ENCODE data around the gene POLN.
"Not testable (repeated sequence)": the region's sequence is repeated elsewhere in the genome, so short reads cannot be mapped to it uniquely, and the experiment has no call there.

Gene POLN

GRCh38 chr4:2051086-2051485, 190.8 kb downstream of the POLN start:
- DNase-seq: no peak

DNA sequence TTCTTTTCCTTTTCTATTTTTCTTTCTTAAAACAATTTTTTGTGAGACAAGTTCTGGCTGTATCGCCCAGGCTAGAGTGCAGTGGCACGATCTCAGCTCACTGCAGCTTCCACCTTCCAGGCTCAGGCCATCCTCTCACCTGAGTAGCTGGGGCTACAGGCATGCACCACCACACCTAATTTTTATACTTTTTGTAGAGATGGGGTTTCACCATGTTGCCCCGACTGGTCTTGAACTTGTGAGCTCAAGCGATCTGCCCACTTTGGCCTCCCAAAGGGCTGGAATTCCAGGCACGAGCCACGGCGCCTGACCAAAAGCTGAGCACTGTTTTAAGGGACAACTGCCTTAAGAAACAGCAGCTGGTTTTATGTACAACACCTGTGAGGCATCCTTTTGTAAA, 192.1 kb downstream of the POLN start:
- no peak for DNase-seq

- DNase-seq: no peak
These were observed 192.5 kb downstream of the POLN start for GRCh38 chr4:2049381-2049780.

- DNase-seq: no peak
These were observed 193.1 kb downstream of the POLN start for GRCh38 chr4:2048831-2049230.

DNA sequence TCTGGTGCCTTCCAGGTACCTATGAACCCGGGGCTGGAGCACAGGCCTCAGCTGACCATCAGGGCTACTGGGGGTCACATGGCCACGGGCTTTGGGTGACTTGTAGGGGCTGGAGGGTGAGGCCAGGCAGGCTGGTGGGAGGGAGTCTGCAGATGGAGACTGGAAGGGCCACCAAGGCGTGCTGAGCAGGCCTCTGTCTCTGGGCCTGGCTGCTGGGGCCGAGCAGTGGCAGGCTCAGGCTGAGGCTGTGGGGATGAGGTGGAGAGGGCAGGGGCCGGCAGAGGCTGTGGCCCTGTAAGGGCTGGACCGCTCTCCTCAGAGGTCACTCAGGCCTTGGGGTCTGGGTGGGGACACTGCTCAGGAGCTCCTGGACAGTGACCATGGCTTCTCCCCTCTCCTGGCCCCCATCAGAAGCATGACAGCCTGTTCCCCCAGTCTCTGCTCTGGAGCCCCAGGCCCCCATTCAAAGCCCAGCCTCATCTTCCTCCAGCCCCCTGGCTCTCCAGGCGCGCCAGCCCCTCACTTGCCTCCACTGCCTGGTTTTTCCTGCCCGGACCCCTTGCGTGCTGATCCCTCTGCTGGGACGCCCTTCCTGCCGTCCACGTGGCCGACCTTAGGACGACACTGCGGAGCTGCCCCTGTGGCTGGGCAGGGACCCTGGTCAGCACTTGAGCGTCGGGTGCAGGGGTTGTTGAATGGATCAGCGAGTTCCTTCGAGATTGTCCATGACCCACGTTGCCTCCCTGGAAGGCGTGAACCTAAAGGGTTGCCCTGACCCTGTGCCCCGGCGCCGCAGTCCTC, 193.9 kb downstream of the POLN start:
- DNase-seq: no peak

- DNase-seq: no peak
These were observed 194.8 kb downstream of the POLN start for GRCh38 chr4:2047031-2047660.

DNA sequence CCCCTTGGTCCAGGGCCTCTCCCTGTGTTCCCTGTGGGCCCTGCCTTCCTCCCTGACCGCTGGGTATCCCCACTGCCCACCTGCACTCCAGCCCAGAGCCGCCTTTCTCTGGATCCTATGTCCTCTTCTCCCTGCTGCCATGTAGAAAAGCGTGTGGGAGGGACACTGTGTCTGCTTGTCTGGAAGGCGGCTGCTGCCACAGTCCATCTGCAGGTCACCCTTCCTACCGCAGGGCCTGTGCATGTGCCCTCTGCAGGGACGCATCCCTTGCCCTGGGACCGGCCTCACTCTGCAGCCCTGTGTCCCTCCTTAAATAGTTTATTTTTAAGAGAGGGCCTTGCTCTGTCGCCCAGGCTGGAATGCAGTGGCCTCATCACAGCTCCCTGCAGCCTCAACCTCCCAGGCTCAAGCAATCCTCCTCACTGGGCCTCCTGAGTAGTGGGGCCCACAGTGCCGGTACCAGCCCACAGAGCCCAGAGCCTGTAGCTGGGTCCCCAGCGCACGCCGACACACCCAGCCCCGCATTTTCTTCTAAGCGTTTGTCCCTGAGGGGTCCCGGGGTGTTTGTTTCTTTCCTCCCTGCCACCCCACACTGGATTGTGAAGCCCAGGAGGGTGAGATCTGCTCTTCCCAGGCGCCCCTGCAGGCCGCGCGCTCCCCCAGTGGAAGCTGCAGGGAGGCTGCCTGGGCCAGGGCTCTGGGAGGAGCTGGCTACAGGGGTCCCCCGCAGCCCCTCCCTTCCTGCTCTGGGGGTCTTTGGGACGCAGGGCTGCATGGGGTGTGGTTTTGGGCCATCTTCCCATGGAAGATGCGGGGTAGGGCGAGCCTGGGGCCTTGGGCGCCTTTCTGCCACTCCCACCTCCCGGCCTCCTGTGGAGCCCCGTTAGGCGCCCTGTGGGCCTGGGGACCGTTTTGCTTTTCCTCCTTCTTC, 195.6 kb downstream of the POLN start:
- DNase-seq: no peak

GRCh38 chr4:2045518-2045951, 196.4 kb downstream of the POLN start:
- no peak for DNase-seq

DNA sequence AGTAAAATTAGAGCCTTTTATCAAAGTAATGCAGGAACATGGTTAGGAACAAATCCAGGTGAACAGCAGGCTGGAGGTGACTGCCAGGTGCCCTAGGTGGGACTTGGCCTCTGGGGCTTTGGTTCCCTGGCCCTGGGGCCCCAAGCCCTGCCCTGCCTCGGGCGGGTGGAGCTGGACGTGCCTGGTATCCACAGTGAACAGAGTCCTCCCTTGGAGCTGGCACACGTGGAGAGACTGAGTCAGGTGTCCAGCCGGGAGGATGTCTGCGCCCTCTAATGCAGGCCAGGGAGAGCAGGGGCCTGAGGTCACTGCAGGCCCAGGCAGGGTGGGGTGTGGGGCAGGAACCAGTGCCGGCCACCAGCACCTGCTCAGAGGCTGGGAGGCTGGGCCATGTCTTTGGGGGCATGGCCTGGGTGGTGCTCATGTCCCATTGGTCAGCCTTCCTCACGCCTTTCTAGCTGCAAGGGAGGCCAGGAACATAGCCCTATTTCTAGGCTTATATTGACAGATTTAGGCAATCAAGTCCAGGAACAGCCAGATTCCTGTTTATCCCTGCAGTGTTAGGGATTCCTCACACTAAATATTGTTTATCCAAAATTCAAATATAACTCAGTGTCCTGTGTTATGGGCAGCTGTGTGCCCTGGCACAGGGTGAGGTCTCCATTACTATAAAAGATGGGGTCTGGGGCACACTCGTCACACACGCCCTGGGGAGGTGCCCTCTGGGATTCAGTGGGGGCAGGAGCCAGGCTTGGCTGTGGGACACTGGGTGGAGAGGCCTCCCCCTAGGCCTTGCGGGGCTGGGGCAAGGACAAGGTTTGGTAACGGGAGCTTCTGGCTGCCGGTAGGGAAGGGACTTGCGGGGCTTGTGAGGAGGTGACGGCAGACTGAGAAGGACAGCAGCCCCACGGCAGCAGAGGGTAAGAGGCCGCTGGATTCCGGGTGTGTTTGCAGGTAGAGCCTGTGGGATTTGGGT, 197.1 kb downstream of the POLN start:
- DNase-seq: no peak

DNA sequence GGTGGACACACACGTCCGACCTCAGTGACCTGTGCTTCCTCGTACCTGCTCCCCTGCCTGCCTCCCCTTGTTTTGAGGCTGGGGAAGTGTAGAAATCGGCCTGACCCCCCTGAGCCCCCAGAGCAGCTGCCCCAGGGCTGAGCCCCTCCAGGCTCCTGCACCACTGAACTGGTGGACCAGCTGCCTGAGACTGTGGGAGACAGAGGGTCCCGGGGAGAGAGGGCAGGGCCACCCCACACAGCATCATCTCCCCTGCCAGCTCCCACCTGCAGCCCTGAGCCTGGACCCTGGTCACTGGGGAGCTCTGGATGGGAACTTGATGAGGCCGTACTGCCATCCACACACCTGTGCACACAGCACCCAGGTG, 197.8 kb downstream of the POLN start:
- no peak for DNase-seq

GRCh38 chr4:2043396-2044118, 198.4 kb downstream of the POLN start:
- no peak for DNase-seq

DNA sequence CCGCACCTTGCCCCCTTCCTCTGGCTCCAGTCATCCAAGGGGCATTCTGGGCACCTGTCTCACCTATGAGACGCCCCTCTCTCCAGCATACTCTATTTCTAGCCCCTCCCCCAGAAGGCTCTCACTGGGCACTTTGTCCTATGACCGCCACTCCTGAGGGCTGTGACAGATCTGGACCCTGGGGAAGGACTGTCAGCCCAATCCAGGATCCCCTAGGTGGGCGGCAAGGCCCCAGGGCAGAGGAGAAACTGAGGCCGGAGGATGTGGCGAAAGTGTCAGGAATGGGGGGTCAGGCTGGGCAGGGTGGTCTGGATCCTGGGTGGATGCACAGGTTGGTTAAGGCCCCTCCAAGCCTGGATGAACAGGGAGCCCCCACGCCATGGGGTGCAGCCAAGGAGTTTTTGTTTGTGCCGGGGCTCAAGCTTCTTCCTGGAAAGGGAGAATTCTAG, 198.9 kb downstream of the POLN start:
- DNase-seq: peak in 1 of 3 experiments; percentile 38

DNA sequence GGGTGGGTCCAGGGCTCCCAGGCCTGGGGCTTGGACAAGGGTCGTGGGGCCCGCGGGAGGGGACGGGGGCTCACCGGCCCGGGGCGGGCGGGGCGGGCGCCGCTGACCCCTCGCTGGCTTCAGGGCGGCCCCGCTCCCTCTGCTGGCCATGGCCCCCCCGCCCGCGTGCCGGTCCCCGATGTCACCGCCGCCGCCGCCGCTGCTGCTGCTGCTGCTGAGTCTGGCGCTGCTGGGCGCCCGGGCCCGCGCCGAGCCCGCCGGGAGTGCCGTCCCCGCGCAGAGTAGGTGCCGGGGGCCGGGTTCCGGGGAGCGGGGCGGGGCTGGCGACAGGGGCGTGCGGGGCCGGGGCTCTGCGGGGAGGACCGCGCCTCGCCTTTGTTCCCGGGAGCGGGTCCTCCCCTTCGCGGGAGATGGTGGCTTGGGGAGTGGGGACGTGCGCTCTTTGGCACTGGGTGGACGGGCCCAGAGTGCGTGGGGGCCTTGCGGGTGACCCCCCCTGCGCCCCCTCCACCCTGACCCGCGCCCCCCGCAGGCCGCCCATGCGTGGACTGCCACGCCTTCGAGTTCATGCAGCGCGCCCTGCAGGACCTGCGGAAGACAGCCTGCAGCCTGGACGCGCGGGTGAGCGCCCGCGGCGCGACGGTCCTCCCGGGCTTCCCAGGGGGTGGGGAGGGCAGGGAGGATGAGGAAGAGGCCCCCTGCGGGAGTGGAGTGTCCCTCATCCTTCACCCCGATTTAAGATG, 199.5 kb downstream of the POLN start:
- peak in 2 of 3 experiments; percentile 48 to 67 for DNase-seq

DNA sequence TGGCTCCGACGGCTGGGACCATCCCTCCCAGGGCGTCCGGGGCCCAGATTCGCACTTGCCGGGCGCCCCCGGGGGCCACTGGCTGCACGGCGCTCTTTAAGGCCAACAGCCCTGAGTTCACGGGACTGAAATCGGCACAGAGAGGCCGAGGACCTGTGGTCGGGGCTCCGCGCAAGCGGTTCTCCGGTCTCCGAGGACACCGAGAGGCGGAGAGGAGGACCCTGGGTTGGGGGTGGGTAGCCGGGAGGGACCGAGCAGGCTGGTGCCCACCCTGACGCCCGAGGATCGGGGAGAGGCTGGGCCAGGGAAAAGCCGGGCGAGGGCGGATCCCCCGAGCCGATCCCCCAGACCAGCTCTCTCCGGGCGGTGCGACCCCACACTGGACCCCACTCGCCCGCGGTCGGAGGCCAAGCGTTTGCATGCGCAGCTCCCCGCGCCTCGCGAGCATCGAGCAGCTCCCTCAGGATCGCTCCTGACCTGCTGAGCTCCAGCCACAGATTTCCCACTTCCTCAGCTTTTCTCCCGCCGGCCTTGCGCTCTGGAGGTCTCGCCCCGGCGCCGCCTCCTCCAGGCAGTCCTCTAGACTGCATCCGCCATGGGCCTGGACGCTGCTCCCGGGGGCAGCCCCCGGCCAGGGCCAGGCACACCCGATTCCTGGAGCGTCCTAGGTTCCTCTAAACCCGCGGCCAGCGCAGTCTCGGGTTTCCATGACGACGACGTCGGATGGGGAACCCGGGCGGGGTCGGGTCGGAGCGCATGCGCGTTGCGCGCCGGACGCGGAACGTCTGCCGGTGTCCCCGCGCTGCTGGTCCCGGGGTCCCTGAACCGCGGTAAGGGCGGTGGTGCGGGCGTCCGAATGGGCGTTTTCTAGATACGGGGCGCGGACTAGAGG, 200.4 kb downstream of the POLN start:
- peak; percentile 72 to 89 (median 80) for DNase-seq

- peak in 1 of 3 experiments; percentile 51 for DNase-seq
These were observed 201.3 kb downstream of the POLN start for GRCh38 chr4:2040391-2041238.

GRCh38 chr4:2036866-2037265, 205.1 kb downstream of the POLN start:
- no peak for DNase-seq

GRCh38 chr4:2036327-2036726, 205.6 kb downstream of the POLN start:
- no peak for DNase-seq

DNA sequence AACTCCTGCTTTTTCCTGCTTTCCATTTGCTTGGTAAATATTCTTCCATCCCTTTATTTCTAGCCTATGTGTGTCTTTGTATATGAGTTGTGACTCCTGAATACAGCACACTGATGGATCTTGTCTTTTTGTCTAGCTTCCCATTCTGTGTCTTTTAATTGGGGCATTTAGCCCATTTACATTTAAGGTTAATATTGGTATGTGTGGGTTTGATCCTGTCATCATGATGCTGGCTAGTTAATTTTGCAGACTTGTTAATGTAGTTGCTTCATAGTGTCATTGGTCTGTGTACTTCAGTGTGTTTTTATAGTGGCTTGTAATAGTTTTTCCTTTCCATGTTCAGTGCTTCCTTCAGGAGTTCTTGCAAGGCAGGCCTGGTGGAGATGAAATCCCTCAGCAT, 210.8 kb downstream of the POLN start:
- not testable (repeated sequence) for DNase-seq

GRCh38 chr4:2027120-2027519, 214.8 kb downstream of the POLN start:
- not testable (repeated sequence) for DNase-seq

Measured in NCI-H1417 (cell line).